Measurements from ENCODE around the gene EBI3. TPM values are rescaled to one million over a fixed set of nuclear protein-coding genes. Genes with fewer than 3 reads are reported as not detected.
"Not testable (repeated sequence)": the region's sequence is repeated elsewhere in the genome, so short reads cannot be mapped to it uniquely, and the experiment has no call there.

The EBI3 gene
- total and polyA plus RNA-seq, 10 donors, result 15.0 to 60.6 (median 34.2) TPM

GRCh38 chr19:4217429-4218264 is 11.7 kb upstream of the EBI3 start:
- no peak overlapping the region for H3K4me3 ChIP-seq
- no peak for TF ChIP-seq POLR2AphosphoS5 (IDR thresholded peaks at IDR 0.05)
- TF ChIP-seq POLR2A (IDR thresholded peaks at IDR 0.05), result no peak
- TF ChIP-seq, protein P1, sequence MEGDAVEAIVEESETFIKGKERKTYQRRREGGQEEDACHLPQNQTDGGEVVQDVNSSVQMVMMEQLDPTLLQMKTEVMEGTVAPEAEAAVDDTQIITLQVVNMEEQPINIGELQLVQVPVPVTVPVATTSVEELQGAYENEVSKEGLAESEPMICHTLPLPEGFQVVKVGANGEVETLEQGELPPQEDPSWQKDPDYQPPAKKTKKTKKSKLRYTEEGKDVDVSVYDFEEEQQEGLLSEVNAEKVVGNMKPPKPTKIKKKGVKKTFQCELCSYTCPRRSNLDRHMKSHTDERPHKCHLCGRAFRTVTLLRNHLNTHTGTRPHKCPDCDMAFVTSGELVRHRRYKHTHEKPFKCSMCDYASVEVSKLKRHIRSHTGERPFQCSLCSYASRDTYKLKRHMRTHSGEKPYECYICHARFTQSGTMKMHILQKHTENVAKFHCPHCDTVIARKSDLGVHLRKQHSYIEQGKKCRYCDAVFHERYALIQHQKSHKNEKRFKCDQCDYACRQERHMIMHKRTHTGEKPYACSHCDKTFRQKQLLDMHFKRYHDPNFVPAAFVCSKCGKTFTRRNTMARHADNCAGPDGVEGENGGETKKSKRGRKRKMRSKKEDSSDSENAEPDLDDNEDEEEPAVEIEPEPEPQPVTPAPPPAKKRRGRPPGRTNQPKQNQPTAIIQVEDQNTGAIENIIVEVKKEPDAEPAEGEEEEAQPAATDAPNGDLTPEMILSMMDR (IDR thresholded peaks at IDR 0.05 in 8 of 11, conservative IDR thresholded peaks at IDR 0.05 in 3 of 11), result no peak
- peaks cover 0 to 7% (median 0%) of the 10 kb centered on the region in 8 donors for H3K9me3 ChIP-seq
- H3K4me1 ChIP-seq, result no peaks in the 10 kb centered on the region
- H3K27ac ChIP-seq, result no peak overlapping the region
- 93 to 96% (median 95%) methylated on average over 45 to 81 of the region's 81 CpGs for WGBS, 5 donors
- intact Hi-C loops (cut with DNase I; ENCODE audit: low total_unique reads), result no loop called here
- H3K27me3 ChIP-seq (replicated peaks in 1 of 7), result no peaks in the 10 kb centered on the region
- no peak for DNase-seq
- H3K36me3 ChIP-seq, result no peaks in the 10 kb centered on the region

DNA sequence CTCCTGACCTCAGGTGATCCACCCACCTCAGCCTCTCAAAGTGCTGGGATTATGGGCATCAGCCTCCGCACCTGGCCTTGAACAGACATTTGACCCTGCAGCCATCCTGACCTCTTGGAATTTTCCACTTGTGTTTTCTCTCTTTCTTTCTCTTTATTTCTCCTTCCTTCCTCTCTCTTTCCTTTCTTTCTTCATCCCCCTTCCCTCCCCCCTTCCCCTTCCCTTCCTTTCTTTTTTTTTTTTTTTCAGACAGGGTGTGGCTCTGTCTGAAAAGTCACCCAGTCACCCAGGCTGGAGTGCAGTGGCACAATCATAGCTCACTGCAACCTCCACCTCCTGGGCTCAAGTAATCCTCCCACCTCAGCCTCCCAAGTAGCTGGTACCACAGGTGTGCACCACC is 10.8 kb upstream of the EBI3 start:
- H3K9me3 ChIP-seq; DNase-seq; intact Hi-C loops (cut with DNase I; ENCODE audit: low total_unique reads); H3K4me3 ChIP-seq; H3K36me3 ChIP-seq; H3K27me3 ChIP-seq (replicated peaks in 1 of 7); H3K27ac ChIP-seq; H3K4me1 ChIP-seq: not testable (repeated sequence)
- 74 to 93% (median 87%) methylated on average over 1 of the region's 1 CpG for WGBS, 5 donors

- Histone ChIP-seq H3K4me1 (no peaks in the 10 kb centered on the region), H3K27me3 (replicated peaks in 1 of 7) (no peaks in the 10 kb centered on the region), H3K4me3 (no peak overlapping the region), H3K27ac (no peak overlapping the region), H3K36me3 (no peaks in the 10 kb centered on the region), H3K9me3 (peaks cover 0 to 7% (median 0%) of the 10 kb centered on the region in 8 donors)
- intact Hi-C loops (cut with DNase I; ENCODE audit: low total_unique reads), result no loop called here
- no peak for DNase-seq
- 90 to 96% (median 94%) methylated on average over 7 of the region's 7 CpGs for WGBS, 5 donors
- TF ChIP-seq, protein P1 (IDR thresholded peaks at IDR 0.05 in 8 of 11, conservative IDR thresholded peaks at IDR 0.05 in 3 of 11), result no peak
- TF ChIP-seq POLR2A (IDR thresholded peaks at IDR 0.05) (no peak), POLR2AphosphoS5 (IDR thresholded peaks at IDR 0.05) (no peak)
Measured at GRCh38 chr19:4220188-4220587, 9.1 kb upstream of the EBI3 start.

- Histone ChIP-seq H3K27ac (no peak overlapping the region), H3K4me1 (peaks cover 0 to 13% (median 10%) of the 10 kb centered on the region in 6 donors), H3K4me3 (no peak overlapping the region), H3K27me3 (replicated peaks in 1 of 7) (peaks cover 0 to 37% (median 7%) of the 10 kb centered on the region in 7 donors), H3K9me3 (no peaks in the 10 kb centered on the region), H3K36me3 (no peaks in the 10 kb centered on the region)
- TF ChIP-seq POLR2AphosphoS5 (IDR thresholded peaks at IDR 0.05), result no peak
- no peak for TF ChIP-seq POLR2A (IDR thresholded peaks at IDR 0.05)
- TF ChIP-seq, protein P1 (IDR thresholded peaks at IDR 0.05 in 8 of 11, conservative IDR thresholded peaks at IDR 0.05 in 3 of 11), result no peak
- no peak for DNase-seq
- intact Hi-C loops (cut with DNase I; ENCODE audit: low total_unique reads), result no loop called here
- 69 to 82% (median 79%) methylated on average over 11 to 15 of the region's 15 CpGs for WGBS, 5 donors
Measured at GRCh38 chr19:4224470-4224869, 4.9 kb upstream of the EBI3 start.

All from spleen (tissue), 11 donors.